Hepatocyte (in vitro differentiated cells): ENCODE measurements around the gene SKOR2. TPM values are rescaled to one million over a fixed set of nuclear protein-coding genes. Genes with fewer than 3 reads are reported as not detected.
A peak's percentile ranks its signal among the peaks of the same experiment; 100 is the strongest.

Experiments
- DNase-seq: peaks from one replicate; pipeline ENCODE4 v3.0.0-alpha.2; 2016; ENCODE audit warnings: low spot score
- H2AFZ ChIP-seq: fragments of 200-600 bp; sonication (generic); 2 replicates; pipeline ENCODE4 v1.6.0; 2016; ENCODE audit warnings: antibody characterized with exemption, mild to moderate bottlenecking
- H3K27ac ChIP-seq: fragments of 200-600 bp; sonication (generic); 2 replicates; pipeline ENCODE4 v1.5.1; 2016; ENCODE audit warnings: mild to moderate bottlenecking
- H3K27me3 ChIP-seq: fragments of 200-600 bp; sonication (generic); 2 replicates; pipeline ENCODE4 v1.6.1; 2016
- H3K36me3 ChIP-seq: fragments of 200-600 bp; sonication (generic); replicated peaks from 2 replicates; pipeline ENCODE4 v1.5.1; 2016; ENCODE audit warnings: low read depth; ENCODE audit not compliant: insufficient read depth
- H3K4me1 ChIP-seq: fragments of 200-600 bp; sonication (generic); 2 replicates; pipeline ENCODE4 v1.5.1; 2016; ENCODE audit warnings: mild to moderate bottlenecking, moderate library complexity; ENCODE audit not compliant: insufficient read depth
- H3K4me2 ChIP-seq: fragments of 200-600 bp; sonication (generic); 2 replicates; pipeline ENCODE4 v1.6.0; 2016
- H3K4me3 ChIP-seq: fragments of 200-600 bp; sonication (generic); 2 replicates; pipeline ENCODE4 v1.5.1; 2016; ENCODE audit warnings: mild to moderate bottlenecking
- H3K79me2 ChIP-seq: fragments of 200-600 bp; sonication (generic); 2 replicates; pipeline ENCODE4 v1.6.0; 2017; ENCODE audit warnings: mild to moderate bottlenecking
- H3K9me2 ChIP-seq: fragments of 200-600 bp; sonication (generic); replicated peaks from 2 replicates; pipeline ENCODE4 v1.6.0; 2017; ENCODE audit warnings: mild to moderate bottlenecking; ENCODE audit not compliant: insufficient read depth
- H3K9me3 ChIP-seq: fragments of 200-600 bp; sonication (generic); 2 replicates; pipeline ENCODE4 v1.5.1; 2016; ENCODE audit warnings: low read depth, mild to moderate bottlenecking
- H4K20me1 ChIP-seq: fragments of 200-600 bp; sonication (generic); 2 replicates; pipeline ENCODE4 v1.6.0; 2016; ENCODE audit warnings: mild to moderate bottlenecking; ENCODE audit not compliant: insufficient read depth, poor library complexity, severe bottlenecking
- CTCF ChIP-seq: fragments of 200-600 bp; sonication (generic); IDR thresholded peaks from 2 replicates; pipeline ENCODE4 v1.5.1; 2016; ENCODE audit warnings: antibody characterized with exemption, mild to moderate bottlenecking; ENCODE audit not compliant: poor library complexity
- EZH2 ChIP-seq: fragments of 200-600 bp; sonication (generic); IDR thresholded peaks from 2 replicates; pipeline ENCODE4 v1.6.1; 2016; ENCODE audit warnings: antibody characterized with exemption, mild to moderate bottlenecking, borderline replicate concordance
- EZH2phosphoT487 ChIP-seq: fragments of 200-600 bp; sonication (generic); IDR thresholded peaks from one replicate; pipeline ENCODE4 v1.6.1; 2018; ENCODE audit warnings: antibody characterized with exemption, mild to moderate bottlenecking, low read depth, moderate library complexity; ENCODE audit not compliant: unreplicated experiment, severe bottlenecking
- WGBS: methylation state at CpG from one replicate; pipeline ENCODE4 v1.1.6; 2016; ENCODE audit warnings: low lambda C conversion rate; ENCODE audit errors: missing lambda C conversion rate; 5-methylcytosine and 5-hydroxymethylcytosine counted together
- polyA plus RNA-seq: library from polyadenylated mRNA; unstranded; fragments of >200 nt; fragmentation: Nextera tagmentation; extraction: Ambion mirVana; gene quantifications from 2 replicates; pipeline ENCODE4 v1.2.1, GENCODE V29; 2016
- total RNA-seq: library from RNA; depleted of rRNA; stranded (reverse); fragments of >200 nt; gene quantifications from 2 replicates; pipeline ENCODE4 v1.2.3, GENCODE V29; 2014

Gene SKOR2
- total RNA-seq (not detected in 2 replicates), polyA plus RNA-seq (not detected in 2 replicates)

GRCh38 chr18:47251289-47252120 lies at the start of gene SKOR2:
TSS of gene SKOR2 (minus strand) at chr18:47251660. CDS start at chr18:47249183, 2,477 bp downstream.
- no peak for DNase-seq
- TF ChIP-seq EZH2 (peak; percentile 86), EZH2phosphoT487 (peak; percentile 69), CTCF (no peak)
- H2AFZ ChIP-seq: no peak within 1 kb of the TSS
- no peak within 1 kb of the TSS for H3K4me3 ChIP-seq
- no peaks in the 10 kb centered on the region for H3K9me3 ChIP-seq
- H3K36me3 ChIP-seq: no peaks in the 10 kb centered on the region
- H3K4me2 ChIP-seq: peak within 1 kb of the TSS; percentile 51
- H4K20me1 ChIP-seq: no peaks in the 10 kb centered on the region
- no peak within 1 kb of the TSS for H3K27ac ChIP-seq
- H3K27me3 ChIP-seq: peaks cover 93% of the 10 kb centered on the region
- 4% methylated on average over 52 of the region's 55 CpGs for WGBS
- no peaks in the 10 kb centered on the region for H3K4me1 ChIP-seq
- no peaks in the 10 kb centered on the region for H3K79me2 ChIP-seq
- H3K9me2 ChIP-seq: no peaks in the 10 kb centered on the region

- no peaks in the 10 kb centered on the region for H3K9me2 ChIP-seq
- no peaks in the 10 kb centered on the region for H4K20me1 ChIP-seq
- DNase-seq: no peak
- H3K4me1 ChIP-seq: no peaks in the 10 kb centered on the region
- no peak overlapping the region for H3K27ac ChIP-seq
- H2AFZ ChIP-seq: no peak overlapping the region
- H3K79me2 ChIP-seq: no peaks in the 10 kb centered on the region
- H3K4me3 ChIP-seq: no peak overlapping the region
- no peaks in the 10 kb centered on the region for H3K9me3 ChIP-seq
- 90% methylated on average over 1 of the region's 1 CpG for WGBS
- H3K36me3 ChIP-seq: no peaks in the 10 kb centered on the region
- H3K4me2 ChIP-seq: no peak overlapping the region
- peaks cover 24% of the 10 kb centered on the region for H3K27me3 ChIP-seq
- TF ChIP-seq EZH2phosphoT487 (no peak), EZH2 (no peak), CTCF (no peak)
Measured at GRCh38 chr18:47296462-47296861, 45.0 kb upstream of the SKOR2 start.

- Histone ChIP-seq H3K4me1 (no peaks in the 10 kb centered on the region), H3K9me3 (no peaks in the 10 kb centered on the region), H4K20me1 (no peaks in the 10 kb centered on the region), H3K4me2 (no peak overlapping the region), H2AFZ (no peak overlapping the region), H3K9me2 (no peaks in the 10 kb centered on the region), H3K4me3 (no peak overlapping the region), H3K27me3 (peaks cover 39% of the 10 kb centered on the region), H3K36me3 (no peaks in the 10 kb centered on the region), H3K27ac (no peak overlapping the region), H3K79me2 (no peaks in the 10 kb centered on the region)
- no peak for TF ChIP-seq CTCF
- no peak for TF ChIP-seq EZH2phosphoT487
- DNase-seq: no peak
- WGBS: 74% methylated on average over 3 of the region's 3 CpGs
Measured at GRCh38 chr18:47294801-47295200, 43.3 kb upstream of the SKOR2 start.
